ENCODE results near the gene PPP1R14B. TPM values are rescaled to one million over a fixed set of nuclear protein-coding genes. Genes with fewer than 3 reads are reported as not detected.

Gene PPP1R14B
- total and polyA plus RNA-seq, 2 donors (not counting 3 experiments of a cell fraction or from before 2014, with no cell fraction given): 308 to 431 TPM

DNA sequence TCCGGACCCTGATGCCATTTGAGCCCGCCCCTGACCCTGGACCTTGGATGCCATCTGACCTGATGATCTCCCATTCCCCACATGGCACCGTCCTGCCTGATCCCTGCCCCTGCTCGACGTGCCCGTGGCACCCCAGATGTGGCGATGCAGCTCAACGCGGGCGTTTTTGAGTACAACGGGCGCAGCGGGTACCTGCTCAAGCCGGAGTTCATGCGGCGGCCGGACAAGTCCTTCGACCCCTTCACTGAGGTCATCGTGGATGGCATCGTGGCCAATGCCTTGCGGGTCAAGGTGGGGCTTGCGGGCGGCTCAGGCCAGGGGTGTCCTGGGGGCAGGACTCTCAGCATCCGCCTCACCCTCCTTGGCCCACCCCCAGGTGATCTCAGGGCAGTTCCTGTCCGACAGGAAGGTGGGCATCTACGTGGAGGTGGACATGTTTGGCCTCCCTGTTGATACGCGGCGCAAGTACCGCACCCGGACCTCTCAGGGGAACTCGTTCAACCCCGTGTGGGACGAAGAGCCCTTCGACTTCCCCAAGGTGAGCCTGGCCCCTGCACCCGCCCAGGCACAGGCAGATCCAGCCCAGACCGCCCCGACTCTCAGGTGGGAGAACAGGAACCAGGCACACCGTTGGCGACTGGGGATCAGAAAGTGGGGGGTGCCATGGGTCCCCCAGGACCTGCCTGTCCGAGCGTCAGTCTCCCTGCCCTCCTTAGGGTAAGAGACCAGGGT is 15.7 kb upstream of the PPP1R14B start:
- no peak overlapping the region for H3K4me3 ChIP-seq (replicated peaks in 1 of 3; ENCODE audit: insufficient read depth in 1 of 3, low read depth in 1 of 3, low read length in 3 of 3)
- peaks cover 27% of the 10 kb centered on the region for H3K4me1 ChIP-seq (ENCODE audit: control insufficient read depth, extremely low read depth, insufficient read depth, low read length)
- no peak for FAIRE-seq
- H3K27me3 ChIP-seq (ENCODE audit: control insufficient read depth in 2 of 2, insufficient read depth in 2 of 2, low read length in 2 of 2): no peaks in the 10 kb centered on the region
- H3K36me3 ChIP-seq (ENCODE audit: control insufficient read depth in 2 of 2, extremely low read depth in 1 of 2, insufficient read depth in 2 of 2, low read length in 2 of 2): peaks cover 16 to 40% of the 10 kb centered on the region in 2 experiments
- H3K79me2 ChIP-seq (ENCODE audit: control insufficient read depth, insufficient read depth, low read length): no peaks in the 10 kb centered on the region
- H3K9ac ChIP-seq (replicated peaks; ENCODE audit: extremely low read depth, insufficient read depth, low read length): peak overlapping the region; percentile 31
- CTCF ChIA-PET: interaction anchor here (0.6 to 2.7 kb wide), 10 partner anchors 8 to 93 kb away, joined by 3 to 24 read pairs (median 4); partner anchors contain the start of genes CATSPERZ and PLCB3
- no peaks in the 10 kb centered on the region for H3K9me3 ChIP-seq (replicated peaks; ENCODE audit: control insufficient read depth, insufficient read depth, low read length)
- intact Hi-C loops (cut with micrococcal nuclease): loop anchor here (1.0 kb wide), 1 partner anchor 11 kb away; the partner anchor contains the start of gene PLCB3
- H4K20me1 ChIP-seq (replicated peaks; ENCODE audit: control insufficient read depth, extremely low read depth, insufficient read depth, low read length): no peaks in the 10 kb centered on the region
- peak overlapping the region; percentile 14 for H3K4me2 ChIP-seq (ENCODE audit: insufficient read depth, low read length)
- dilution Hi-C loops (cut with MboI; ENCODE audit: extremely low pct_ligation_motif_present, low sequenced_read_pairs): no loop called here
- BruUV-seq (replicated peaks): no TSS peak
- DNase-seq (ENCODE audit: low read depth, low spot score): no peak
- H3K27ac ChIP-seq (ENCODE audit: insufficient read depth, low read depth, low read length): peak overlapping the region; percentile 83
- TF ChIP-seq MAX (IDR thresholded peaks at IDR 0.05; ENCODE audit: insufficient read depth, insufficient read length) (no peak), POLR2A (IDR thresholded peaks at IDR 0.05; ENCODE audit: low read depth, low read length) (no peak), MYC (IDR thresholded peaks at IDR 0.05; ENCODE audit: low read depth, low read length) (no peak), POLR2AphosphoS5 (IDR thresholded peaks at IDR 0.05; ENCODE audit: insufficient read depth, low read depth, low read length) (no peak), CTCF (IDR thresholded peaks at IDR 0.05; ENCODE audit: extremely low read depth in 1 of 2, insufficient read depth in 1 of 2, low read depth in 1 of 2, low read length in 2 of 2) (no peak), JUN (IDR thresholded peaks at IDR 0.05; ENCODE audit: borderline replicate concordance, insufficient read depth, insufficient read length, low read depth) (no peak), FOS (IDR thresholded peaks at IDR 0.05; ENCODE audit: borderline replicate concordance, insufficient read depth, low read length) (no peak), EZH2 (IDR thresholded peaks at IDR 0.05; ENCODE audit: borderline replicate concordance, low read depth, low read length, severe bottlenecking) (no peak), GATA2 (IDR thresholded peaks at IDR 0.05; ENCODE audit: insufficient read depth, insufficient read length, low read depth, low read length) (no peak)
- H3K9me1 ChIP-seq (replicated peaks; ENCODE audit: control insufficient read depth, extremely low read depth, insufficient read depth, low read length): no peaks in the 10 kb centered on the region
- POLR2A ChIA-PET: interaction anchor here (0.7 kb wide), 1 partner anchor 16 kb away, joined by 4 read pairs; the partner anchor contains the start of gene PPP1R14B
- H2AFZ ChIP-seq (ENCODE audit: low read depth, low read length): no peak overlapping the region
